NOMO-1 (cell line): ENCODE results near the gene SHISA7.

Experiments
- DNase-seq, 2 experiments: peaks; one replicate each; lab custom pipeline; 2025; ENCODE audit not compliant: unreplicated experiment in 2 of 2; lab: John Stamatoyannopoulos, UW

SHISA7 gene

GRCh38 chr19:55464039-55464661 lies 21.1 kb upstream of the SHISA7 start:
- DNase-seq, result no peak

GRCh38 chr19:55463583-55464031 lies 20.5 kb upstream of the SHISA7 start:
- DNase-seq, result no peak

GRCh38 chr19:55462722-55463121 lies 19.6 kb upstream of the SHISA7 start:
- DNase-seq, result no peak

GRCh38 chr19:55461974-55462626 lies 19.0 kb upstream of the SHISA7 start:
- peak in 1 of 2 experiments; percentile 16 for DNase-seq

- peak; percentile 100 for DNase-seq
Measured at GRCh38 chr19:55461259-55461973, 18.3 kb upstream of the SHISA7 start, which contains the start of gene ISOC2. Gene ISOC2 (minus strand): TSS chr19:55461642. CDS start chr19:55456486, 5,156 bp downstream.

GRCh38 chr19:55460670-55461258 lies 17.7 kb upstream of the SHISA7 start:
- peak; percentile 61 to 86 for DNase-seq

- peak in 1 of 2 experiments; percentile 45 for DNase-seq
Measured at GRCh38 chr19:55459950-55460657, 17.0 kb upstream of the SHISA7 start.

- DNase-seq, result no peak
Measured at GRCh38 chr19:55459551-55459949, 16.4 kb upstream of the SHISA7 start.

GRCh38 chr19:55457683-55458457 lies 14.8 kb upstream of the SHISA7 start:
- no peak for DNase-seq

- no peak for DNase-seq
Measured at GRCh38 chr19:55456347-55456746, 13.2 kb upstream of the SHISA7 start.

GRCh38 chr19:55455576-55456235 lies 12.6 kb upstream of the SHISA7 start:
- DNase-seq, result no peak

GRCh38 chr19:55454787-55455243 lies 11.7 kb upstream of the SHISA7 start:
- peak; percentile 16 to 39 for DNase-seq

GRCh38 chr19:55453511-55454260 lies 10.6 kb upstream of the SHISA7 start:
- no peak for DNase-seq

- DNase-seq, result peak in 1 of 2 experiments; percentile 44
Measured at GRCh38 chr19:55452749-55453346, 9.7 kb upstream of the SHISA7 start.

GRCh38 chr19:55451965-55452748 lies 9.1 kb upstream of the SHISA7 start:
- no peak for DNase-seq

- DNase-seq, result no peak
Measured at GRCh38 chr19:55451163-55451964, 8.3 kb upstream of the SHISA7 start.

GRCh38 chr19:55449469-55449868 lies 6.4 kb upstream of the SHISA7 start:
- DNase-seq, result no peak
